NCI-H2196 (cell line): ENCODE data around the gene VSTM4.

Experiments
- DNase-seq: peaks from one replicate; lab custom pipeline; 2025; ENCODE audit not compliant: unreplicated experiment; lab: John Stamatoyannopoulos, UW

Gene VSTM4

DNA sequence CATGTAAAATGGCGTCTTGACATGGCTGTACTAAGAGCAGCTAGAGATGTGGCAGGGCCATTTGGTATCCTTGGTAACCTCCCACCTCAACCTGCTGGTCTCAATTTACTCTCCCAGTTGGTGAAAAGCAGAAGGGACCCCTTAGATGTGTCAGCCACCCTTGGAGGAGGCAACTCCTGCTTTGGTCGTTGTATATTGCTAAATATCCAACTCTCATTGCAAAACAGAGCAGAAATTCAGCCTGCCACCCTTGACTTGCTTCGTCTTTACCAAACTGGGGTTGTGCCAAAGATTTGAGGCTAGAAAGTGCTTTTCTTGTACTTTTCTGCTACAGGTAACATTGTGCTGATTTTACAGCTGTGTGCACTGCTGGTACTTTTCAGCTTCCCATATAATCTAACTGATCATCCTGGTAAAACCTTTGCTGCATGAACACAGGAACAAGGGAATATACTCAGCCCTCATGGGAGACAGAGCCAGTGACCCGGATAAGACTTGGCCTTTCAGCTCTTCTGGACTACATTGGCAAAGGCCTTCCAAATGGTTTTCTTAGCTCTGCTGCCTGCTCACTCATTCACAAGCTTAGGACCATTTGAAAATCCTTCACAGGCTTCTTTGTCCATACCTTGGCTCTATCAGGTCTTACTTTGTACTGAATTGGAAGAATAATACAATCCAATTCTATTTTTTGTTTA lies 2.2 kb upstream of the VSTM4 start:
- no peak for DNase-seq

DNA sequence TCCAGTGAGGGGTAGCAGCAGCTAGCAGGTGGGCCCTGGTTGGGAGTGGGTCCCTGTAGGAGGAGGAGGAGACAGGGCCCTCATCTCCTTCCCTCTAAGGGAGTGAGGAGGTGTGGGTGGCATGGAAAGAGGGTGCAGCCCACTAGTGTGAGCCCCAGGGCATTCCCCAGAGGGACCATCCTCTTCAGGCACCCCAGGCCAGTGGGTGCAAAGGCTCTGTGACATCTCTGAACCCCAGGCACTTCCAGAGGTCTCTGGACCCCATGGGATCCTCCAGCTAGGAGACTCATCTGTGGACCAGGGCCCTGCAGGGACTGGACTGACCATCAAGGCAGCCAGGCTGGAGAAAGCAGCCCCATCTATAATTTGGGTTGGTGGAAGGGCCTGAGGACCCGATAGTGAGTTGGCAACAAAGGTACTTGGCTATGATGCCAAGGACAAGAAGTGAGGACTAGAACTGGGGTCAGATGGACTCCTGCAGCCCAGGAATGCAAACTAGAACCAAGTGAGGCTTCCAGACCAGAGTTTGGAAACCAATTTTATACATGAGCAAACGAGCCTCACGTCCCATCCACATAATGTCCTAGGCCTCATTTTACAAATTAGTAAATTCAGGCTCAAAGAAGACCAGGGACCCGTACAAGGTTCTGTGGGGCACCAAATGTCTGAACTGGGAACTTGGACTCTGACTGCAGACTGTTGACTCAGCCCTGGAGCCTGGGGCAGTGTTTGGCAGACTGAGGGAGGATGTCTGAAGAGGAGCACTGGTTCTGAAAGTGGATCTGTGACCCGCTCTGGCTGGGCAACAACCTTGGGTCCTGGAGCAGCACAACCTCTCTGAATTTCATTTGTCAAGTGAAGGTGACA lies 1.4 kb upstream of the VSTM4 start:
- DNase-seq, result no peak

DNA sequence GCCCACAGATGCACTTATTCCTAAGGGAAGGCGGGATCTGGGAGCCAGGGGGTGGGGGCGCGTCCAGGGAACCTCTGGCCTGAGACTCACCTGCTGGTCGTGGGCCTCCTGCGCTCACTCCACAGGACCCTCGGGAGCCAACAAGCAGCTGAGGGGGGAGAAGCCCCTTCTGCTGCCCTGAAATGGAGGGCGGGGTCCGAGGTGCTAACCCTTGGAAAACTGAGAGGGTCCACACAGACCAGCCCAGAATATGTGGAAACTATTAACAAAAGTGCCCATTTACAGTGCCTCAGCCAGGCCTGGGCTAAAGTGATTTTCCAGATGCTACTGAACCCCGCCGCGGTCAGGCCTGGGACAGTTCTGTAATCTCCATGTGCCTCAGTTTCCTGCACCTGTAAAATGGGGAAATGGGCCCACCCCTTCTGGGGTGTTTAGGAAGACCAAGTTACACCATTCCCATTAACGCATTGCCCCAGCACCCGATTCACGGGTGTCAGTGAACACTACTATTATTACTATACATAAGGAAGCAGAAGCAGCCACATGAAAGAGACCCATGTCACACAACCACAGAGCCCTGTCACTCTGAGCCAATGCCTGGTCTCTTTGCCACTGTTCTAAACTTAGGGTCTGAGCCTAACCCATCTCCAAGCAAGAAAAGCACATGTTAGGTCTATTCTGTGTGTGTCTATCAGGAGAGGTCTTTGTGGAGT lies 630 bp upstream of the VSTM4 start:
- DNase-seq, result no peak

DNA sequence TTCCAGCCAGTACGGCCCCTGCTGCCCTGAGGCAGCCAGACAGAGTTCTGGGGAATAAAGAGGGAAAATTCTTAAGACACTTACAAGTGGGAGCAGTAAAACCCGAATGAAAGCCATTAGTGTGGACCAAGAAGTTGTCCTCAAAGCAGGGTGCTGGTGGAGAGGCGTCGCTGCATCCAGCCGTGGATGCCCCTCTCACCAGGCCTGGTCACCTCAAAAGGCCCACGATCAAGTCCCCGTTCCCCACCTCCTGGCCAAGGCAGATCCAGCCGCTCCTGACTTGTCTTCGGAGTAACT lies 656 bp downstream of the VSTM4 start:
- no peak for DNase-seq

DNA sequence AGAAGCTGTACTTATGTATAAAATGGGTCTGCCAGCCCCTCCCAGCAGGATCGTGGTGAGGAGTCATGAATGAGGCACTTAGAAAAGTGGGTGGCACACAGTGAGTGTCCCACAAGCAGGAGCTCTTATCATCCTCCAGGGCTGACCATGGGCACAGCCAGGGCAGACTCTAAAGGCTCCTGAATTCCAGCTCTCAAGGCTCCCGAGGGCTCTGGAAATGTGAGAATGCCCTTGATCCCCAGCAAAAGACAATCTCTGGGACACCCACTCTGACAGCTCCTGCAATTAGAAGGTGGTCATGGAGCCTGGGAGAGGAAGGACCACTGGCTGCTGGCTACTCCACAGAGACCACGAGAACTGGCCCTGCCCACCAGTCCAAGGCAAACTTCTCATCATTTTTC lies 1.6 kb downstream of the VSTM4 start:
- DNase-seq, result no peak

DNA sequence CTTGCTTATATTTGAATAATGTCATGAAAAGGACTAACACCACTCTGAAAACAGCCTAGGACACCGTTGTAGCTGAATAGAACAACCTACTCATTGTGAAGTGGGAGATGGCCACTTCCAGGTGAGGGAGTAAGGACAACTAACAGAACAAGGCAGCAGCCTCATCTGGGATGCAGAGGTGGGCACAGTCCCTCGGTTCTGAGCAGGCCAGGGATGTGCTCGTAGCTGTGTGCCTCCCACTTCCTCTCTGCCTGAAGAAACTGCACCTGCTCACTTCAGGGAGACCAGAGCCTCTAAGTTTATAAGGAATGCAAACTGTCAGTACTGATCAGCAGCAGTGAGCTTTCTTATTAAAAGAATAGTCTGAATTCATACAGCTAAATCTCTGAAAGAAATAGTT lies 2.5 kb downstream of the VSTM4 start:
- DNase-seq, result no peak

DNA sequence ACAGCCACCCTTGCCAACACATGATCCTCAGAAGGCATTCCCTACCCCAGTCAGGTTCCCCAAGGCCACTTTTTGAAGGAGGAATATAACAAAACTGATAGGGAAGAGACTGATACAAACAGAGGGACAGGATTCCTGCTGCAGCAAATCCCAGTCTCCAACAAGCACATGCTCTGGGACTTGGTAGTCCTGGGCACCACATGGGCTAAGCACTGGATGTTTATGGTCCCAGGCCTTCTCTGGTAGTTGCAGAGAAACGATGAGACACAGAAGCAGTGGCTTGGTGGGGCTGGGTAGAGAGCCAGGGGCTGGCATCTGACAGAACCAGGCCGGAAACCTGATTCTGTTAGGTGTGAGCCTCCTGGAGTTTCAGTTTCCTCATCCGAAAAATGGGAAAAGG lies 3.2 kb downstream of the VSTM4 start:
- DNase-seq, result no peak

DNA sequence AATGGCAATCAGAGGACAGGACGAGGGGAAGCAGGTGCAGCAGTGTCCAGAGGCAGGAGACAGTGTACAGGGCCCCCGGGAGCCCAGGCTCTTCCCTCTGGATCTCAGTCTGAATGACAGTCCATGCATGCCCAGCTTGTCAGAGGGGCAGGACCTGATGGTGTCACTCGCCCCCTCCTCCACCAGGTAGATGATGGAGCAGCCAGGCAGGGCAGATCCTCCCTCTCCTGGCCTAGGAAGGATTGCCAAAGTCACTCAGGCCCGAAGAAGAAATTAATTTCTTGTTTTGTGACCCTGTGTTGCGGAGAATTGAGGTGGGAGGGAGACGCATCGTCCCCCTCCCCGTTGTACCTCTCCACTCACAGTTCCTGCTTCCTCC lies 4.0 kb downstream of the VSTM4 start:
- no peak for DNase-seq

DNA sequence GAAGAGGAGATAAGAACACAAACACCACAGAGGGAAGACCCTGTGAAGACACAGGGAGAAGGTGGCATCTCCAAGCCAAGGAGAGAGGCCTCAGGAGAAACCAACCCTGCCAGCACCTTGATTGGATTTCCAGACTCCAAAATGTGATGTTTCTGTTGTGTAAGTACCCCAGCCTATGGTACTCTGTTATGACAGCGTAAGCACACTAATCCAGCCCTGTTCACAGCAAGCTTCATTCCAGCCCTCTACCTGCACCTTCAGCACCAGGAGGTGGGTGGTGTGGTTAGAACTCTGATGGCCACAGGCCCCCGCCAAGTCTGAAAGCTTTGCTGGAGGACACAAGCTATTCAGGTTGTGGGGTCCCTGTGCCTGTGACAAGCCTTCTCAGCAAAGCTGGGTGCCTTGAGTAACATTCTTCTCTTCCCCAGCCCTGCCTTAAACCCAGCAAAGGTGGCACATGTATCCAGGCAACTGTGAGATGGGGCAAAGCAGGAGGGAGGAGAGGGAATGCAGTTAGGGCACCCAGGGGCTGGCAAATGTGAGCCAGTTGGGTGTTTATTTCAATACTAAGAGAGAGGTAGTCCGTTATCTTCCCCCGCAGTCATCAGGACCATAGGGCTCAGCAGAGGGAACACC lies 4.5 kb downstream of the VSTM4 start:
- DNase-seq, result no peak

DNA sequence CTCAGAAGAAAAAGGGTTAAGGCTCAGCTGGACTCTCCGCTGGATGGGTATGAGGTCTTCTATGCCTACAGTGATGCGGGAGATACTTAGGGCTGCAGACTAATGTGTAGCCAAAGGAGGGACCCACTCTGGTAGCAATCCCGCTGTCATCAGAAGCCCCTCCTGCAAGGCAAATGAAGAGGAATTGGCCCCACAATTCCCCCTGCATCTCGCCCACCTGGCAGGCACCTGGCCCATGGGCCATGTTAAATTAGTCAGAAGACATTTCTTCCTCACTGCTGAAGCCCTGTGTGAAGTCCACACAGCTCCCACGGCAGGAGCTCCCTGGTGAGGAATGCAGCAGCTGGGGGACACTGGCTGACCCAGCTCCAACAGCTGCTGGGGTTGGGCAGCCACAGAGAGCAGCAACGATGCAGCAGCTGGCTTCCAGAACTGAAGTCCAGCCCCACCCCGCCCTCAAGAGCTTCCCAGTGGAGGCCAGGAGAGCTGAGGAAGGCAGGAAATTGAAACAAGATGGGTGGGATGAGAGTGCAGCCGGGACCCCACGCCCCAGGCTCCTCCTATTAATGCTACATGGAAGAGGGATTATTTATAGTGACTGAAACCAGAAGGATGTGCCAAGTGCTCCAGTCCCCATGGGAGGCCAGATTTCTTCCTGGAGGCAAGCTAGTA lies 5.5 kb downstream of the VSTM4 start:
- DNase-seq, result no peak

DNA sequence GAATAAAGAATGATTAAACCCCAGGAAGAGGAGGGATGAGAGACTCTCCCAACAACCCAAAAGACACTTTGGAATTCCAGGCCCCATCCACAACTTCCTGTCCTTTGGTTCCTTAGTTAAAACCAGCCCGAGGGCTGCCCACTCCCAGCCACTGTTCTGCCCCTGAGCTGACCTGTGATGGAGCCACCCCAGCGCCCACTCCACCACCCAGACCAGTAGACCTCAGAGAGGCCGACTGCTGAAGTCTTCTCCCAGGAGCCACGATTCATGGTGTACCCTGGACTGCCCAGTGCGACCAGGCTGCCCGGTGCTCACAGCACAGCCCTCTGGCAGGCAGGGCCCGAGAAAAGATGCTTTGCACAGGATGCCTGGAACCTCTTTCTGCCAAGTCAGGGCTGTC lies 6.7 kb downstream of the VSTM4 start:
- no peak for DNase-seq

DNA sequence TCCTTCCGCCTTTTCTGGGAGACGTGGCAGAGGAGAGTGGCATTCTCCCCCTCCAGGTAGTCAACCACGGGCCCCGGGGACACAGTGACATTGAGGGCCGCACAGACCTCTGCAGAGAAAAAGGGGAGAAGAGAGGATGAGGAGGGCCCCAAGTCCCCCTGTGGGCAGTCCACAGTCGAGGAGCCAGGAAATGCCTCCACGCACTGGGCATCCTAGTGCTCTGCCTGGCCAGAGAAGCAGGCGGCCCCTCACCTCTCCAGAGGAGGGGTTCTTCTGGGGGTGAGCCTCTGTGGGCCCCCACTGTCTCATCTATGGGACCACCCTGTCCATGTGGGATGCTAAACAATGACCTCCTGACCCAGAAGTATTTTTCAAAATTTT lies 7.4 kb downstream of the VSTM4 start:
- DNase-seq, result no peak

DNA sequence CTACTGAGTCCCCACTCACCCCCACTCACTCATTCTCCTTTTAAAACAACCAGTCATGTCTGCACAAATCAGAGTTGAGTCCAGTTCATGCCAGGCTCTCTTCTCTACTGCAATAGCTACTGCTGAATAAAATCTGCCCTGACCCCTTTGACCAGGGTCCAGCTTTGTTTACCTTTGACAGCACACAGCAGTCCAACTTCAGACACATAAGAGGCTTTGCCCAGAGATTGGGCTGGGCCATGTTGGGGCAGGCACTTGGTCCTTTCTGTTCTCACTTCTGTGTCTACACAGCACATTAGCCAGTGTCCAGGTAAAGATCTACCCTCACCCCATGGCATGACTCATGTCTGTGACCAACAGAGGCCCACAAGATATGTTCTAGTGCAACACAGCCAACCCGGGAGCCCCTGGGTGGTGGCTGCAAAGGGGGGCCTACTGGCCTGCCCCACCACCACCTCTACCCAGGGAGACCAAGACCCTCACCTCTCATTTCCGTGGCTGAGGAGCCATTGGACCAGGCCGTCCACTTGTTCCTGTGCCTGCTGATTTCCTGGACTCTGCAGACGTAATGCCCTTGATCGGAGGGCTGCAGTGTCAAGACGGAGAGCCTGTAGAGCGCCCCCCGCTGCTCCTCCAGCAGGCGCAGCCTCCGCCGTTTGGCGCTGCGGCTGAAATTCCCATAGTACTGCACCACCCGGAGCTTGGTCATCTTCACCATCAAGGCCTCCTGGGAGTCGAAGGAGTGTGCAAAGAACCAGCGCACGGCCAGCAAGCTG lies 8.0 kb downstream of the VSTM4 start:
- DNase-seq, result no peak

DNA sequence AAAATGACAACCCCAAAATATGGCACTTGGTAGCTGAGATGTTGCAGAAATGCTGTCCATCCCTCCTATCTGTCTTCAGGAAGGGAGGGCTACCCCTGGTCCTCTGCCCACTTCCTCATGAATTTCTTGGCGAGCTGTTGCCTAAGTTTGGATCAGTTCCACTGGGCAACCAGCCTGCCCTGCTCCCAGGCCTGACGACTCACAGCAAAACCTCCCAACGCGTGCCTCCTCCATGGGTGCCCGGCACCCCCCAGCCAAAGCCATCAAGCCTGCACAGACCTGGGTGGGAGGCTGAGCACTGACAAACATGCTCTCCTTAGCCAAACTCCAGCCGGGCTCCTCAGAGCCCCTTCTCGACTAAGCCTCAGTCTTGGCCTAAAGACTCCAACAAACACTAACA lies 8.9 kb downstream of the VSTM4 start:
- DNase-seq, result no peak

DNA sequence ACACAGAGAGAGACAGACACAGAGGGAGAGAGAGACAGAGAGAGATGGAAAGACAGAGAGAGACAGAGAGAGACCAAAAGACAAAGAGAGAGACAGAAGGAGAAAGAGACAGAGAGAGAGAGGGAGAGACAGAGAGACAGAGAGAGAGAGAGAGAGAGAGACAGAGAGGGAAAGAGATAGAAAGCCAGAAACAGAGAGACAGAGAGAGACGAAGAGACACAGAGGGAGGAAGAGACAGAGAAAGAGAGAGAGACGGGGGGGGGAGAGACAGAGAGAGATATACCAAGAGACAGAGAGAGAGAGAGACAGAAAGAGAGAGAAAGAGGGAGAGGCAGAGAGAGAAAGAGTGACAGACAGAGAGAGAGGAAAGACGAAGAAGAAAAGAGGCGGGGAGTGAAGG lies 10.2 kb downstream of the VSTM4 start:
- no peak for DNase-seq

DNA sequence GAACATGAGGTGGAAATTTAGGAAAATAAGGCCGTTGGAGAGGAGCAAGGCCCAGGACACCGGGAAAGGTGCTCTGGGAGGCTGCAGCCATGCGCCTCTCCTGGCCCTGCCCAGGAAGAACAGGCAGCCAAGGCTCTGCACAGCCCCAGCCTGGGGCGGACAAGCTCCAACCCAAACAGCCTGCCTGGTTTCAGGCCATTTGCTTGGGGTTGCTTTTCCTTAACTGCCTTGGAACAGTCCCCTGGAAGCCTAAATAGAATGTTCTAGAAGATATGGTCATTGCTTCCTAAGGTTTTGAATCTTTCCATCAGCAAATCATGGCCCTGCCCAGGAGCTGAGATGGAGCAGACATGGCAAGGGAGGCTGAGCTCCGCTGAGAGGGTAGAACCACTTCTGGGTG lies 11.0 kb downstream of the VSTM4 start:
- no peak for DNase-seq

DNA sequence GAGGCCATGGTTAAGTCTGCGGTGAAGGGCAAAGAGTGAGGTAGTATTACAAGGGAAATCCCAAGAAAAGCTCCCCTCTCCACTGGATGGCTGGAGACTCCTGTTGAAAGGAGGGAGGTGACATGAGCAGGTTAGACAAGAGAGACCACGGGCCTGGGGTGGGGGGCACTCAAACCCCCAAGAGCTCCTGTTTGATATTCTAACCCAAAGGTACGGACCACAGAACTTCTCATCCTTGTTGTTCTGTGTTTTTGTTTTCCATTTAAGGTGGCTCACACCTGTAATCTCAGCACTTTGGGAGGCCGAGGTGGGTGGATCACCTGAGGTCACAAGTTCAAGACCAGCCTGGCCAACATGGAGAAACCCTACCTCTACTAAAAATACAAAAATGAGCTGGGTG lies 11.6 kb downstream of the VSTM4 start:
- no peak for DNase-seq

DNA sequence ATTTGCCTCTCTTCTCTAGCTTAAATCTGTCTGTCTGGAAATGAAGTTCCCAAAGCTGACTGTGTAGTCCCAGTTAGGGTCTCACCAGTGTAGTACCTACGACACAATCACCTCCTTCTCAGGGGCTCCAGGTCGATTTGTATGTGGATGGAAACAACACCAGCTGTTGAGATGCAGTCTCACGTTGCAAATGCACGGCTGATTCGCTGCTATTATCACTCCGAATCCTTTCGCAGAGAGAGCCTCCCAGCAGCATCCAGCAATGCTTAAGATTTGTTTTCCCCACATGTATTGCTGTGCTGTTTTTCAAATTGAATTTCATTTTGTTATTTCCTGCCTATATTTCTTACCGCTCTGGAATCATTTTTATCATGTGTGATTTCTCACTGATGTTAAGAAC lies 16.3 kb downstream of the VSTM4 start:
- no peak for DNase-seq

DNA sequence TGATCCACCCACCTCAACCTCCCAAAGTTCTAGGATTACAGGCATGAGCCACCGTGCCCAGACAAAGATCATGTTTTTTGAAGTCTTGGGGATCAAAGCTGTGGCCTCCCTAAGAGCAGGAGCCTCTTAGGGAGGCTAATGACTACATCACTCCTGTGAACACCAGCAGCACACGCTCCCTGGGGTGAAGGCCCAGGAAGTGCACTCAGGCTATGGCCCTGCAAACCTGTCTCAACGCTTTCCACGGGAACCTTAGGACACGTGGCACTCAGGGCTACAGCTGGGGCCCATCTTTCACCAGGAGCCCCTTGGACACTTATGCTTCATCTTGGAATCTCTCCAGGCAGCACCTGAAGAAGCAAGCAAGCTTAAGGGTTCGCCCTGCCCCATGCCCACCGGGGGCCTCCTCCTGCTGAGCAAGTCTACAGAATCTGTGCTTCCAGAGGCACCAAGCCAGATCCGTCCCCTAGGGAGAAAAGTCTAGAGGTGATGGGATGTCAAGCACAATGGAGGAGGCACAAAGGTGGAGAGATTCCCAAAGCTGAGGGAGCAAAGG lies 18.4 kb downstream of the VSTM4 start:
- no peak for DNase-seq

DNA sequence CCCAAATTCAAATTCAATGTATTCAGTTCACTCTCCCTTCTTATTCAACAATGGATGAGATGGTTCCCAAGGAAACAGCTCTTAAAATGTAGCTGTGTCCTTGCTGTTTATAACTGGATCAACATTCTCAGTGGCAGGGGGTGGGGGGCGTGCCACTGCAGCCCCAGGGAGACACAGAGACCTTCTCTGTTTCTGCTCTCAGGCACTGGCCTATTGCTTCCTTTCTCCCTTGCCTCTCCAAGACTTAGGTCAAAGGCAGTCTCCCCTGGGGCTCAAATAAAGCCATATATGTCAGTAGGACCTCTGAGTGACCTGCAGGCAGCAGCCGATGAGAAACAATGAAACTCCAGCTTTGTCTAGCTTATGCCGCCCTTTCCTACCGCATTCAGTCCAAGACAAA lies 20.7 kb downstream of the VSTM4 start:
- no peak for DNase-seq
